Erythroblast (primary cell): ENCODE measurements around the gene ZFP3.
"Not testable (repeated sequence)": the region's sequence is repeated elsewhere in the genome, so short reads cannot be mapped to it uniquely, and the experiment has no call there.

Experiments
- GATA1 ChIP-seq: IDR thresholded peaks from 2 replicates; pipeline ENCODE4 v1.6.1; 2011; ENCODE audit warnings: low read depth, mild to moderate bottlenecking, control low read depth, low read length, moderate library complexity
- POLR2A ChIP-seq: IDR thresholded peaks from 2 replicates; pipeline ENCODE4 v1.6.1; 2011; ENCODE audit warnings: mild to moderate bottlenecking, low read length

- TF ChIP-seq POLR2A, GATA1: not testable (repeated sequence)
Observed at GRCh38 chr17:5030168-5030567, 48.1 kb upstream of the ZFP3 start.
